Measurements from ENCODE around the gene EPDR1.

EPDR1 gene

DNA sequence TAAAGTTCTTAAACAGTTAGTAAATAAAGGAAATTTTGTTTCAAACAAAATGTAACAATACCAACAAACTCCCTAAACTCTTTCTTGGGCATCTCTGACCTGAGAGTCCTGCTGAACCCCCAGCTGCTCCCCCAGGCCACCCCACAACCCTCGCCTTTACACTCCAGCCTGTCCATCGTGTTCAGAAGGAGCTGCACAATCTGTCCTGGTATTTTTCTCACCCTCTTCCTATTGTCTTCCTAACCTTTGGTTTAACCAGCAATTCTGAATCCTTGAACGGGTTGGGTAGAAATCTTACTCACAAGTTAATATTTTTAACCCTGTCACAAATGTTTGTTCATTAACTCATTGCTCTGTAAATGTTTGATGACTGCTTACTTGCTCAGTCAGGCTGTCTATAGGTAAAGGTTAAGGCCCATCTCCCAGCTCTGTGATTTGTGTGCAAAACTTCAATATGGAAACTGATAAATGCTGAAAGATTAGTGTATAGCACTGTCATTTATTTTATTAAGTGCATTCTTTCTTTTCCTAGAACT is 20.7 kb upstream of the EPDR1 start:
- H2AFZ ChIP-seq (ENCODE audit: low read depth) = no peak overlapping the region
- H3K4me3 ChIP-seq (IDR thresholded peaks at IDR 0.05; ENCODE audit: insufficient read depth, low read depth, low read length) = no peak overlapping the region
- no peak overlapping the region for H3K9ac ChIP-seq
- no peaks in the 10 kb centered on the region for H3K79me2 ChIP-seq (ENCODE audit: insufficient read depth, low read depth)
- TF ChIP-seq, protein P1, sequence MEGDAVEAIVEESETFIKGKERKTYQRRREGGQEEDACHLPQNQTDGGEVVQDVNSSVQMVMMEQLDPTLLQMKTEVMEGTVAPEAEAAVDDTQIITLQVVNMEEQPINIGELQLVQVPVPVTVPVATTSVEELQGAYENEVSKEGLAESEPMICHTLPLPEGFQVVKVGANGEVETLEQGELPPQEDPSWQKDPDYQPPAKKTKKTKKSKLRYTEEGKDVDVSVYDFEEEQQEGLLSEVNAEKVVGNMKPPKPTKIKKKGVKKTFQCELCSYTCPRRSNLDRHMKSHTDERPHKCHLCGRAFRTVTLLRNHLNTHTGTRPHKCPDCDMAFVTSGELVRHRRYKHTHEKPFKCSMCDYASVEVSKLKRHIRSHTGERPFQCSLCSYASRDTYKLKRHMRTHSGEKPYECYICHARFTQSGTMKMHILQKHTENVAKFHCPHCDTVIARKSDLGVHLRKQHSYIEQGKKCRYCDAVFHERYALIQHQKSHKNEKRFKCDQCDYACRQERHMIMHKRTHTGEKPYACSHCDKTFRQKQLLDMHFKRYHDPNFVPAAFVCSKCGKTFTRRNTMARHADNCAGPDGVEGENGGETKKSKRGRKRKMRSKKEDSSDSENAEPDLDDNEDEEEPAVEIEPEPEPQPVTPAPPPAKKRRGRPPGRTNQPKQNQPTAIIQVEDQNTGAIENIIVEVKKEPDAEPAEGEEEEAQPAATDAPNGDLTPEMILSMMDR (conservative IDR thresholded peaks at IDR 0.05; ENCODE audit: low read depth, low read length) = no peak
- no peaks in the 10 kb centered on the region for H3K36me3 ChIP-seq (ENCODE audit: insufficient read depth)
- peaks cover 3% of the 10 kb centered on the region for H3K4me1 ChIP-seq (ENCODE audit: low read depth, poor library complexity, severe bottlenecking)
- no peak overlapping the region for H3K27ac ChIP-seq
- no peaks in the 10 kb centered on the region for H4K20me1 ChIP-seq (ENCODE audit: insufficient read depth)
- no peak overlapping the region for H3K4me2 ChIP-seq
- no peaks in the 10 kb centered on the region for H3K27me3 ChIP-seq (ENCODE audit: insufficient read depth, low read depth)

DNA sequence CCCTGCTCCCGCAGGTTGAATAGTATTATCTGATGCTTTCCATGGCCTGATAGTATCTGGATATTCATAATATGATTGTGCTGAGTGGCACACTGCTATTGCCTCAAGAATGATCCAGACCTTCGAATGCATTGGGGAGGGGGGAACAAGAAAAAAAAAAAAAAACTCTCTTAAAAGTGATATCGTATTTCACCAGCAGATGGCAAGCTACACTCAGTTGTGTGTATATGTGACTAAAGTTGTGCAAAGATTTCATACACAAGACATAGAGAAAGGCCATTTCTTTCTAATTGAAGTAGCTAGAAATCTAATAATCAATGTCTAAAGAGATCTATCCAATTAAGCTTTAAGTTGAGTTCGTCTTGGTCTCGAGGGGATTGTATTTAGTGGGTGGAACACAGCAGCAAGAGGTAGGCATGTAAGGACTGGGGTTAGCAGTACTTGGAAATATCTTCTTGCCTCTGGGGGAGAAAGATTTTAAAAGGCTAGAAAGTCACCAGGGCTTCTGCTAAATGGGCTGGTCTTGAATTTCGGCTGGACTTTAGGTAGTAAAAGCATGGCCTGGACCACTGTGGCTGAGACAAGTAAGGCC is 19.1 kb upstream of the EPDR1 start:
- H3K27me3 ChIP-seq (ENCODE audit: insufficient read depth, low read depth) = no peaks in the 10 kb centered on the region
- H3K36me3 ChIP-seq (ENCODE audit: insufficient read depth) = no peaks in the 10 kb centered on the region
- peaks cover 3% of the 10 kb centered on the region for H3K4me1 ChIP-seq (ENCODE audit: low read depth, poor library complexity, severe bottlenecking)
- no peak overlapping the region for H2AFZ ChIP-seq (ENCODE audit: low read depth)
- no peak overlapping the region for H3K9ac ChIP-seq
- no peak overlapping the region for H3K4me3 ChIP-seq (IDR thresholded peaks at IDR 0.05; ENCODE audit: insufficient read depth, low read depth, low read length)
- H3K79me2 ChIP-seq (ENCODE audit: insufficient read depth, low read depth) = no peaks in the 10 kb centered on the region
- TF ChIP-seq, protein P1 (conservative IDR thresholded peaks at IDR 0.05; ENCODE audit: low read depth, low read length) = peak; percentile 92
- no peak overlapping the region for H3K4me2 ChIP-seq
- no peak overlapping the region for H3K27ac ChIP-seq
- H4K20me1 ChIP-seq (ENCODE audit: insufficient read depth) = no peaks in the 10 kb centered on the region

DNA sequence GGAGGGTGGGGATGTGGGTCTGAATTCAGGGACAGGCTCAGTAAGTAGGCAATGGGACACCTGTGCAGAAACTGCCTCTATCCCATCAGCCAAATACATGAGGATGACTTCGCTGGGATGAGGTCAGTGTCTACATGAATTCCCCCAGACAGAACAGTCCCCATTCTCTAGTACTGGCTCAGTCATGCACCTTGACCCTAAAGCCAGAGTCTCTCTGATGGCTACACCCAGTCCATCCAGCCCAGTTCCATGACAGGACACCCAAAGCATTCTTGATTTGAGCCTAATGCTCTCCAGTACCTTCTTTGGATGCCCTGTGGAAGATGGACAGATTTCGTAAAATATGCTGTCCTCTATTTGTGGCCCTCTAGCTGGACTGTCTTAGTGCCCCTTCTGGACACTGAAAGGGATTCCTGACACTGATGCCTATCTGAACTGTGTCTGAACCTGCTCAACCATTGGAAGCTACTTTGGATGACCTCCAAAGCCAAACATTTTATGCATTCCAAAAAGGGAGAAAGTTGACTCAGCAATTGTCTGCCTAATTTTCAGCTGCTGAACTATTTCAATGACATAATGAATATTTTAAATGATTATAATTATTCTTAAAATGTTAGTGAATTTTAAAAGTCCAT is 18.4 kb upstream of the EPDR1 start:
- TF ChIP-seq, protein P1 (conservative IDR thresholded peaks at IDR 0.05; ENCODE audit: low read depth, low read length) = no peak

DNA sequence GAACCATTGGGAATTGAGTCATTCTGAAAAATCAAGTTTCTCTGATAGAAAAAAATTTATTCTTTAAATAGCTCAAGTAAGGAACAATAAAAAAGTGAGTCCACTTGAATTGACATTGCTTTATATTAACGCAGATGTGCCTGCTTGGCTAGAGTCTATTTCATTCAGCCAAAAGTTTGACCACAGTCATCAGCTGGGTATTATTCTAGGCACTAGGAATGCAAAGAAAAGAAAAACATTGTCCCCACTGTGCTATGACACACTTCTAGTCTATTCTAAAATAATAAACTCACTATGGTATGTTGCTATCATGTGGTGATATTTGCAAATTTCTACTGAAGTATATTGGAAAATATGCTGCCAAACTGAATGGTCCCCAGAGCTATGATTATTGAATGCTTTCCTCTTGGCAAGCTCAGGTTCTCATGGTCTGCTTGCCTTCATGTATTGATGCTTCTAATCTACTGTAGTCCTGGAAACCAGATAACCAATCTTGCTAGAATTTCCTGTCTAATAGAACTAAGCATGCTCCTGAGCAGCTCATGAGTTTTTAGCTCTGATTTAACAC is 12.1 kb upstream of the EPDR1 start:
- Histone ChIP-seq H2AFZ (ENCODE audit: low read depth) (no peak overlapping the region), H4K20me1 (ENCODE audit: insufficient read depth) (no peaks in the 10 kb centered on the region), H3K9ac (no peak overlapping the region), H3K27ac (no peak overlapping the region), H3K79me2 (ENCODE audit: insufficient read depth, low read depth) (no peaks in the 10 kb centered on the region), H3K4me1 (ENCODE audit: low read depth, poor library complexity, severe bottlenecking) (peaks cover 11% of the 10 kb centered on the region), H3K27me3 (ENCODE audit: insufficient read depth, low read depth) (no peaks in the 10 kb centered on the region), H3K4me3 (IDR thresholded peaks at IDR 0.05; ENCODE audit: insufficient read depth, low read depth, low read length) (no peak overlapping the region), H3K4me2 (no peak overlapping the region), H3K36me3 (ENCODE audit: insufficient read depth) (no peaks in the 10 kb centered on the region)
- TF ChIP-seq, protein P1 (conservative IDR thresholded peaks at IDR 0.05; ENCODE audit: low read depth, low read length) = no peak

More for the DNA sequence above, 18.4 kb upstream of the EPDR1 start:
- peaks cover 3% of the 10 kb centered on the region for H3K4me1 ChIP-seq (ENCODE audit: low read depth, poor library complexity, severe bottlenecking)
- H3K9ac ChIP-seq = no peak overlapping the region
- H4K20me1 ChIP-seq (ENCODE audit: insufficient read depth) = no peaks in the 10 kb centered on the region
- no peak overlapping the region for H2AFZ ChIP-seq (ENCODE audit: low read depth)
- no peaks in the 10 kb centered on the region for H3K79me2 ChIP-seq (ENCODE audit: insufficient read depth, low read depth)
- H3K27me3 ChIP-seq (ENCODE audit: insufficient read depth, low read depth) = no peaks in the 10 kb centered on the region
- H3K27ac ChIP-seq = no peak overlapping the region
- no peaks in the 10 kb centered on the region for H3K36me3 ChIP-seq (ENCODE audit: insufficient read depth)
- no peak overlapping the region for H3K4me3 ChIP-seq (IDR thresholded peaks at IDR 0.05; ENCODE audit: insufficient read depth, low read depth, low read length)
- no peak overlapping the region for H3K4me2 ChIP-seq

Measured in KMS-11 (cell line).